ENCODE results near the gene NR1H2.

The NR1H2 gene

DNA sequence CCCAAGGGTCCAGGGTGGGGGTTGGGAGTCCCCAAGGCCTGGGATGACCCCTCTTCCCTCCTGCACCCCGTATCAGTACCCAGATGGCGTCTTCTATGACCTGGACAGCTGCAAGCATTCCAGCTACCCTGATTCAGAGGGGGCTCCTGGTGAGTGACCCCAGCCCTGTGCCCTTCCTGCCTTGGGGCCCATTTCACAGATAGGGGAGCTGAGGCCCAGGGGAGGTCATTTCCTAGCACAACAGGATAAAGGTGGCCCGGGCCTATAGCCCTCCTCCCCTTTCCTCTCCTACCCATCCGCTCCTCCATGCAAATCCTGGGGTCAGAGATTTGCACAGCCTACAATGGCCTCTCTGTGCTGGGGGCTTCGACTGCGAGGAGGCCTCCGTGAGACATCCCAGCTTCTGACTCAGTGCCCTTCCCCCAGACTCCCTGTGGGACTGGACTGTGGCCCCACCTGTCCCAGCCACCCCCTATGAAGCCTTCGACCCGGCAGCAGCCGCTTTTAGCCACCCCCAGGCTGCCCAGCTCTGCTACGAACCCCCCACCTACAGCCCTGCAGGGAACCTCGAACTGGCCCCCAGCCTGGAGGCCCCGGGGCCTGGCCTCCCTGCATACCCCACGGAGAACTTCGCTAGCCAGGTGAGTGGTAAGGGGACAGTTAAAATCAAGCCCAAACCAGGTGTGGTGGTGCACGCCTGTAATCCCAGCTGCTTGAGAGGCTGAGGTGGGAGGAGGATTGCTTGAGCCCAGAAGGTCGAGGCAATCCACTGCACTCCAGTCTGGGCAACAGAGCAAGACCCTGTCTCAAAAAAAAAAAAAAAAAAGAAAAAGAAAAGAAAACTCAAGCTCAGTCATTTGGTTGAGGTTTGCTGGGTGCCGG, 46.4 kb downstream of the NR1H2 start:
- no peak for DNase-seq (ENCODE audit: low read depth, low spot score)

DNA sequence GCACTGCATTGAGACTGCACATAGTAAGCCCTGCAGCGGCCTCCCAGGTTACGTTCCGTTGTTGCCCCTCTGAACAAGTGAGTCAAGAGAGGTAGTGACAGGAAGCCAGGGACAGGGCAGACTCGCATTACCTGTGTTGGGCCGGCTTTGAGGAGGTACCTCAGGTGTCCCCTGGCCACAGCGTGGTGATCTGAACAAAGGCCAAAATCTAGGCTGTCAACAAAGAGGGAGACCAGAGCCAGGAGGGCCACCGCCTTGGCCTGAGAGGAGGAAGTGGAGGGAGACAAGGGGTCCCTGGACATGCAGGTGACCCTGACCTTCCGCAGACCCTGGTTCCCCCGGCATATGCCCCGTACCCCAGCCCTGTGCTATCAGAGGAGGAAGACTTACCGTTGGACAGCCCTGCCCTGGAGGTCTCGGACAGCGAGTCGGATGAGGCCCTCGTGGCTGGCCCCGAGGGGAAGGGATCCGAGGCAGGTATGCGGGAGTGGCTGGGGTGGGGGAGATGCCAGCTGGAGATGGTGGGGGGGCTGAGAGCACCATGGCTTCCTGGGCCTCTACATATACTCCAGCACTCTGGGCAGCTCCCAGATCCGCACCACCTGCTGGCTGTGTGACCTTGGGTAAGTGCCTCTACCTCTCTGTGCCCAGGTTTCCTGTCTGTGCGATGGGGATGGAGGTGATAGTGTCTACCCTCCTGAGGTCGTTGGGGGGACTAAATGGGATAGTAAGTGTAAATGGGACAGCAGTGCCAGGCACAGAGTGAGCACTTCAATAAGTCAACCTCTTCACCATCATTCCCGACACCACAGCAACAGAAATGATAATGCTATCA, 47.2 kb downstream of the NR1H2 start:
- no peak for DNase-seq (ENCODE audit: low read depth, low spot score)

DNA sequence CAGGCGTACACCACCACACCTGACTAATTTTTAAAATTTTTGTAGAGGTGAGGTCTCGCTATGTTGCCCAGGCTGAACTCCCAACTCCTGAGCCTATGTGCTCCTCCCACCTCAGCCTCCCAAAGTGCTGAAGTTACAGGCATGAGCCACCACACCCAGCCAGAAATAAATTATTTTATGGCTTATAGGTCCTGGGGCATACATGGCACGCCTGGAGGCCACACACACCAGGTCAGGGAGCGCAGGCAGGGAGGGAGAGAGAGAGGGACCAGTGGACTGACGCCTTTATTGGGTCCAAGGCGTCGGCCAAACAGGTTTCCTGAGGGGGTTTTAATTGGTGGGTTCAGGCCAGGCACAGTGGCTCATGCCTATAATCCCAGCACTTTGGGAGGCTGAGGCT, 49.3 kb downstream of the NR1H2 start:
- DNase-seq (ENCODE audit: low read depth, low spot score), result no peak

DNA sequence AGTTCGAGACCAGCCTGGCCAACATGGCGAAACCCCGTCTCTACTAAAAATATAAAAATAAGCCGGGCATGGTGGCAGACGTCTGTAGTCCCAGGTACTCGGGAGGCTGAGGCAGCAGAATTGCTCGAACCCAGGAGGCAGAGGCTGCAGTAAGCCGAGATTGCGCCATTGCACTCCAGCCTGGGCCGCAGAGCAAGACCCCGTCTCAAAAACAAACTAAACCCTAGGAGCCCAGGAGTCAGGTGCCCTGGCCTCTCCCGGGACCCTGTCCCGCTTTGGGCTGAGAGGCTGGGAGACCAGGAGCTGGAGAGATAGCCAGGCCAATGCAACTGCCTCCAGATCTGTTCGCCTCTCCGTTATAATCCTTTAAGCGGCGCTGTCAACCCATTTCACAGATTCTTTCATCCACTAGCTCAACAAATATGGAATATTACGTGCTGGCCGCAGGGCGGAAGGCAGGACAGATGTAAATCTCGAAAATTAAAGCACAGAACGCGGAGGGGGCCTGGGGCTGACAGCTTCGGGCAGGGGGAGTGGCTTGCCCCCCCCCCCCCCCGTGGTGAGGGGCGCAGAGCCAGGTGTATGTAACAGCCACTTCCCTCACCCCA, 51.2 kb downstream of the NR1H2 start:
- no peak for DNase-seq (ENCODE audit: low read depth, low spot score)

DNA sequence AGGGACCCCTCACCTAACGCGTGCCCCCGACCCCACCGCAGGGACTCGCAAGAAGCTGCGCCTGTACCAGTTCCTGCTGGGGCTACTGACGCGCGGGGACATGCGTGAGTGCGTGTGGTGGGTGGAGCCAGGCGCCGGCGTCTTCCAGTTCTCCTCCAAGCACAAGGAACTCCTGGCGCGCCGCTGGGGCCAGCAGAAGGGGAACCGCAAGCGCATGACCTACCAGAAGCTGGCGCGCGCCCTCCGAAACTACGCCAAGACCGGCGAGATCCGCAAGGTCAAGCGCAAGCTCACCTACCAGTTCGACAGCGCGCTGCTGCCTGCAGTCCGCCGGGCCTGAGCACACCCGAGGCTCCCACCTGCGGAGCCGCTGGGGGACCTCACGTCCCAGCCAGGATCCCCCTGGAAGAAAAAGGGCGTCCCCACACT, 51.8 kb downstream of the NR1H2 start:
- DNase-seq (ENCODE audit: low read depth, low spot score), result peak; percentile 39

DNA sequence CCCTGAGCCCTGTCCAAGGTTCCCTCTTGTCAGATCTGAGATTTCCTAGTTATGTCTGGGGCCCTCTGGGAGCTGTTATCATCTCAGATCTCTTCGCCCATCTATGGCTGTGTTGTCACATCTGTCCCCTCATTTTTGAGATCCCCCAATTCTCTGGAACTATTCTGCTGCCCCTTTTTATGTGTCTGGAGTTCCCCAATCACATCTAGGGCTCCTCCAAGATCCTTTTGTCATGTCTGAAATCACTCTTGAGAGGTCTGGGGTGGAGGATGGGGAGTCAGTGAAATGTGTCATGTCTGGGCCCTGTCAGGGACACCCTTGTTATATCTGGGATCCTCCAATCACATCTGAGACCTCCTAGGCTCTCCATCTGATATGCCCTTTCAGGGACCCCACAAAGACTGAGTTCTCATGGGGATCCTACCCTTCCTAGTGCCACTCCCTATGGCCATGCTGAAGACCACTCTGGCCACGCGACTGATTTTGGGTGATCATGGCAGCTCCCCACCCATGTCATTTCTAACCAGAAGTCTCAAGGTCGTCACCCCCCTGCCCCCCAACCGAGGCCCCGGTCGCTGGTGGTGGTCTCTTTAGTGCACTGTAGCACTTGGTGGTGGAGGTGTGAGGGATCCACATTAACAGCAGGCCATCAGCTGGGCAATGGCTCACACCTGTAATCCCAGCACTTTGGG, 52.7 kb downstream of the NR1H2 start:
- DNase-seq (ENCODE audit: low read depth, low spot score), result no peak

DNA sequence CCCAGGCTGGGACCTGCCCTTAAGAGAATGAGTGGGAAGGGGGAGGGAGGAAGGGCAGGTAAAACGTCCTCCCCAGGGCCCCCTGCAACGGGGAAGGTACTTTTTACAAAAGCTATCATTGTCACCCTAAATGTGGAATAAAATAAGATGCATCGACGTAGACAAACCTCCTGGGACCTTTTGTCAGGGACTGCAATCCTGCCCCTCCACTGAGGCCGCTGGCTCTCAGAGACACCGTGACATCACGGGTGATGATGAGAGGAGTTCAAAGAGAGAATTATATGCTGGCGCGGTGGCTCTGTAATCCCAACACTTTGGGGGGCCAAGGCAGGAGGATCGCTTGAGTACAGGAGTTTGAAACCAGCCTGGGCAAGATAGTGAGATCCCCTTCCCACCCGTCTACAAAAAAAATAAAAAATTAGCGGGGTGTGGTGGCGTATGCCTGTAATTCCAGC, 54.7 kb downstream of the NR1H2 start:
- DNase-seq (ENCODE audit: low read depth, low spot score), result no peak

DNA sequence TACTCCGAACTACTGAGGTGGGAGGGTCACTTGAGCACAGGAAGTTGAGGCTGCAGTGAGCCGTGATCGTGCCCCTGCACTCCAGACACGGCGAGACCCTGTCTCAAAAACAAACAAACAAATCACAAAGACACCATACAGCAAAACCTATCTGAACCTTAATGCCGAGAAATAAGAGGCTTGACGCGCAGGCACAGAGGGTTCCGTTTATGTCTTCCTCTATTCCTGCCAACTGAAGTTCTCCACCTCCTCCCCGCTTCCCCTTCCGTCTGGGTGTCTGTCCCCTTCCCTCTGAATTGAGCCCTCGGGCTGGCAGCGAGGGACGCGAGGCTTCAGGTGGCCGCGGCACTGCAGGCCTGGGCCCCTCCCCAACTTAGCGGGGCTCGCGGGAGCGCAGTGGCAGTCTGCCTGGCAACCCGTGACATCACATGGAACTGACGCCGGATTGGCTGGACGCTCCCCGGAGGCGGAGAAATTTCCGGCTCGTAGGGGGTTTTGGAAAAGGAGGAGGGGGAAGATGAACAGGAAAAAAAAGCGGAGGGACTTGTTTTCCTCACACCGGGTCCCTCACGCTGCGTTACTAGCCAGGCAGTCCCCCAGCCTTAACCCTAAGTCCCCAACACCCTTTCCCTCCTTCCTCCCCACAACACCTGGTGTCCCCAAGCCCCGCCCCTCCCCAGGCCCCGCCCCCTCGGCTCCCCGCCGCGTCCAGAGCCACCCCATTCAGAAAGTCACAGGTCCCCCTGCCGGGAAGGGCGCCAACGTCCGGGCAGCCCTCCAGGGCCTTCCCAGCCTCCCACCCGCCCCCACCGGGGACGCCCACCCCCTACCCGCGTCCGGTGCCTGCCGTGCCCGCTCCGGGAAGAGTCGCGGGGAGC, 55.3 kb downstream of the NR1H2 start:
- DNase-seq (ENCODE audit: low read depth, low spot score), result peak; percentile 43

DNA sequence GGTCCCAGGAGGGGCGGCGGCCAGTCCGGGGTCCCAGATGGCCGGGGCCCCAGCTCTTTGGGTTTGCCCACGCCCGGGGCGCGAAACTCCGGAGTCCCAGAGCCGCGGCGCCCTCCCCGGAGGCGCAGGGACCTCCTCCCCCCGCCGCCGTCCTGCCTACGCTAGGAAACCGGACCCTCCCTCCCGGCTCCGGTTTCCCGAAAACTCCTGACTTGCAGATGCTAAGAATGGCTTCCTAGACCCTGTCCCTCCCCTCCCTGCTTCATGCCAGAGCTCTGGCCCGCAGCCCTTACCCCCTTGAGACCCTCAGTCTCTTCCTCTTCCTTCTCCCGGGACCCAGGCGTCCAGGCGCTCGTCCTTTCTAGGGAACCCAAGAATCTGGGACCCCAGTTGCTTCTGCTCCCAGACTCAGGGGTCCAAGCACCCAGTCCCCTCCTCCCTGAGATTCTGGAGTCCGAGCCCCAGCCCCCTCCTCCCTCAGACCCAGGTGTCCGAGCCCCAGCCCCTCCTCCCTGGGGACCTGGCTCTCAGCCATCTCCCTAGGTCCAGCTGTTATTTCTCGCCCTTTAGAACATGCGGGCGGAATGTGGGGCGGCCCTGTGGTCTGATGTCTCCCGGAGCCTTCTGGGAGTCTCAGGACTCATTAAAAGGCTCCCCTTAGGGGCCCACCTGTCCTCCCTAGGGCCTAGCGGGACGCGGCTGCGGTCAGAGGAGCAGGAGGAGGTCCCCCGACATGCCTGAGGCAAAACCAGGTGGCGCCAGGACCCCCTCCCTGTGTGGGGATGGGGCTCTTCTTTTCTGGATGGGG, 56.2 kb downstream of the NR1H2 start, which contains the start of gene MYBPC2:
TSS of gene MYBPC2 (plus strand) at position 672 of the 808 bp plus-strand sequence. CDS start at position 734, 62 bp downstream.
- DNase-seq (ENCODE audit: low read depth, low spot score), result no peak
